HepG2 (cell line): ENCODE measurements around the gene TH. TPM values are rescaled to one million over a fixed set of nuclear protein-coding genes. Genes with fewer than 3 reads are reported as not detected.

Experiments used
- ATAC-seq: fragments of 200-7000 bp; cut with Tn5 transposase; 3 replicates; pipeline ENCODE4 v1.9.1; 2020; ENCODE audit warnings: mild to moderate bottlenecking, moderate library complexity
- BruUV-seq: library from RNA; stranded (reverse); fragments of 400-500 nt; replicated peaks from 2 replicates; lab custom pipeline; 2021; lab: Mats Ljungman, UMichigan
- CTCF ChIA-PET: fragments of 300-600 bp; formaldehyde crosslinking; extraction: SDS; loops from one replicate; lab custom pipeline; 2021; ENCODE audit warnings: low total read pairs, inconsistent platforms, low intra/inter-chr PET ratio; lab: Yijun Ruan, JAX
- POLR2A ChIA-PET: fragments of 350-600 bp; sonication (Branson Sonifier 250); formaldehyde crosslinking; loops from one replicate; lab custom pipeline; 2020; ENCODE audit warnings: antibody characterized with exemption, inconsistent platforms; lab: Yijun Ruan, JAX
- DNase-seq: peaks from one replicate; pipeline ENCODE4 v3.0.0-alpha.2; 2015; ENCODE audit warnings: low spot score
- FAIRE-seq: peaks from 3 replicates; lab custom pipeline; 2011; peaks lifted over from hg19 to GRCh38; lab: Jason Lieb, UNC
- H2AFZ ChIP-seq: one replicate; pipeline ENCODE4 v1.6.1; 2011; ENCODE audit warnings: low read length, inconsistent platforms
- H3K27ac ChIP-seq: fragments of 300-600 bp; 3 replicates; pipeline ENCODE4 v1.8.0; 2011; ENCODE audit warnings: mixed run types, mild to moderate bottlenecking, mixed read lengths, low read length, inconsistent platforms; ENCODE audit not compliant: insufficient read depth; ENCODE audit errors: extremely low read length
- H3K27me3 ChIP-seq, 2 experiments: fragments of 200-600 bp in 1 of 2; 2 replicates in 1 of 2; 3 replicates in 1 of 2; pipeline versions ENCODE4 v1.6.0 to v1.8.0; 2011; ENCODE audit warnings: low read length in 2 of 2, mild to moderate bottlenecking in 2 of 2, moderate library complexity in 2 of 2, inconsistent platforms in 1 of 2; ENCODE audit not compliant: insufficient read depth in 2 of 2, control insufficient read depth in 1 of 2
- H3K36me3 ChIP-seq, 2 experiments: fragments of 200-600 bp in 1 of 2; replicated peaks in 1 of 2; 2 replicates in 1 of 2; 3 replicates in 1 of 2; pipeline versions ENCODE4 v1.5.1 to v1.8.0; 2011; ENCODE audit warnings: low read length in 2 of 2, inconsistent platforms in 1 of 2; ENCODE audit not compliant: insufficient read depth in 2 of 2, control insufficient read depth in 1 of 2
- H3K4me1 ChIP-seq: 2 replicates; pipeline ENCODE4 v1.5.1; 2012; ENCODE audit warnings: low read length, inconsistent platforms; ENCODE audit not compliant: insufficient read depth
- H3K4me2 ChIP-seq: 2 replicates; pipeline ENCODE4 v1.6.0; 2011; ENCODE audit warnings: low read depth, low read length, inconsistent platforms
- H3K4me3 ChIP-seq, 3 experiments: fragments of 200-600 bp in 1 of 3; sonication (generic), shearing (Covaris generic) in 1 of 3; replicated peaks in 1 of 3; 2 replicates each; pipeline ENCODE4 v1.5.1; 2011 to 2016; ENCODE audit warnings: low read length in 3 of 3, inconsistent platforms in 2 of 3, low read depth in 2 of 3, mild to moderate bottlenecking in 2 of 3, control low read depth in 1 of 3, mixed read lengths in 1 of 3; ENCODE audit not compliant: insufficient read depth in 1 of 3
- H3K79me2 ChIP-seq: one replicate; pipeline ENCODE4 v1.6.1; 2011; ENCODE audit warnings: low read length, inconsistent platforms; ENCODE audit not compliant: insufficient read depth
- H3K9ac ChIP-seq: 2 replicates; pipeline ENCODE4 v1.6.0; 2011; ENCODE audit warnings: mild to moderate bottlenecking, low read depth, low read length, inconsistent platforms; ENCODE audit not compliant: insufficient read depth
- H3K9me3 ChIP-seq: 2 replicates; pipeline ENCODE4 v1.5.1; 2012; ENCODE audit warnings: mild to moderate bottlenecking, low read length
- H4K20me1 ChIP-seq: 2 replicates; pipeline ENCODE4 v1.6.0; 2011; ENCODE audit warnings: inconsistent platforms, mild to moderate bottlenecking, low read length, moderate library complexity; ENCODE audit not compliant: insufficient read depth
- BCL6 ChIP-seq: IDR thresholded peaks from 2 replicates; pipeline ENCODE4 v1.6.1; 2016; ENCODE audit warnings: missing genetic modification reagents, missing compliant biosample characterization
- BHLHE40 ChIP-seq: IDR thresholded peaks from 2 replicates; pipeline ENCODE4 v1.6.1; 2011; ENCODE audit warnings: low read length, improper control_type of control experiment
- ERF ChIP-seq: IDR thresholded peaks from 2 replicates; pipeline ENCODE4 v1.6.1; 2018; ENCODE audit warnings: missing biosample characterization, missing genetic modification reagents
- HOXA3 ChIP-seq: sonication (generic); formaldehyde crosslinking; IDR thresholded peaks from 2 replicates; pipeline ENCODE4 v1.5.0; 2020; ENCODE audit warnings: missing genetic modification reagents
- KDM6A ChIP-seq: IDR thresholded peaks from 2 replicates; pipeline ENCODE4 v1.6.1; 2016; ENCODE audit warnings: low read depth
- MAFF ChIP-seq: IDR thresholded peaks from 2 replicates; pipeline ENCODE4 v1.6.1; 2011; ENCODE audit warnings: low read depth, low read length, improper control_type of control experiment
- NR2C2 ChIP-seq: sonication (generic); formaldehyde crosslinking; IDR thresholded peaks from 2 replicates; pipeline ENCODE4 v1.4.0; 2020; ENCODE audit warnings: missing genetic modification reagents, mild to moderate bottlenecking, moderate library complexity, borderline replicate concordance
- RNF219 ChIP-seq: sonication (generic); formaldehyde crosslinking; IDR thresholded peaks from 2 replicates; pipeline ENCODE4 v1.5.0; 2020; ENCODE audit warnings: mild to moderate bottlenecking, missing genetic modification reagents
- SMAD9 ChIP-seq: sonication (generic); formaldehyde crosslinking; IDR thresholded peaks from 2 replicates; pipeline ENCODE4 v1.5.1; 2020; ENCODE audit warnings: mild to moderate bottlenecking, missing genetic modification reagents
- SOX13 ChIP-seq, 3 experiments: fragments of 450-650 bp in 1 of 3; sonication (generic) in 1 of 3; formaldehyde crosslinking in 1 of 3; IDR thresholded peaks in 2 of 3; conservative IDR thresholded peaks in 1 of 3; 2 replicates each; pipeline versions ENCODE4 v1.5.0 to v1.6.1; 2016 to 2020; ENCODE audit warnings: antibody characterized with exemption in 1 of 3, mild to moderate bottlenecking in 1 of 3, missing compliant biosample characterization in 1 of 3, missing genetic modification reagents in 1 of 3, moderate library complexity in 1 of 3
- TFAP4 ChIP-seq: sonication (generic); IDR thresholded peaks from 2 replicates; pipeline ENCODE4 v1.6.1; 2016; ENCODE audit warnings: low read depth, borderline replicate concordance
- TSC22D2 ChIP-seq: sonication (generic); formaldehyde crosslinking; IDR thresholded peaks from 2 replicates; pipeline ENCODE4 v1.5.1; 2020; ENCODE audit warnings: missing genetic modification reagents, mild to moderate bottlenecking, borderline replicate concordance
- YY1 ChIP-seq: IDR thresholded peaks from 2 replicates; pipeline ENCODE4 v1.6.1; 2011; ENCODE audit warnings: low read length, low read depth, moderate library complexity, mild to moderate bottlenecking; ENCODE audit not compliant: insufficient read depth, insufficient replicate concordance
- ZBTB38 ChIP-seq: sonication (generic); formaldehyde crosslinking; IDR thresholded peaks from 2 replicates; pipeline ENCODE4 v1.5.1; 2020; ENCODE audit warnings: mild to moderate bottlenecking, missing genetic modification reagents
- ZFP36L2 ChIP-seq: sonication (generic); formaldehyde crosslinking; IDR thresholded peaks from 2 replicates; pipeline ENCODE4 v1.4.0; 2020; ENCODE audit warnings: missing genetic modification reagents
- ZNF251 ChIP-seq: sonication (generic); formaldehyde crosslinking; IDR thresholded peaks from 2 replicates; pipeline ENCODE4 v1.9.0; 2021; ENCODE audit warnings: mild to moderate bottlenecking, missing genetic modification reagents
- ZNF256 ChIP-seq: sonication (generic); formaldehyde crosslinking; conservative IDR thresholded peaks from 2 replicates; pipeline ENCODE4 v1.4.0; 2020; ENCODE audit warnings: missing genetic modification reagents
- ZNF414 ChIP-seq: sonication (generic); formaldehyde crosslinking; IDR thresholded peaks from 2 replicates; pipeline ENCODE4 v1.5.0; 2020; ENCODE audit warnings: missing genetic modification reagents
- ZNF572 ChIP-seq: sonication (generic); formaldehyde crosslinking; IDR thresholded peaks from 2 replicates; pipeline ENCODE4 v1.5.1; 2020; ENCODE audit warnings: mild to moderate bottlenecking, missing genetic modification reagents
- ZNF691 ChIP-seq: sonication (generic); formaldehyde crosslinking; IDR thresholded peaks from 2 replicates; pipeline ENCODE4 v1.4.0; 2020; ENCODE audit warnings: missing genetic modification reagents, low read depth, mild to moderate bottlenecking, borderline replicate concordance
- WGBS: methylation state at CpG from one replicate; pipeline ENCODE4 v1.1.6; 2017; ENCODE audit warnings: low lambda C conversion rate; 5-methylcytosine and 5-hydroxymethylcytosine counted together
- in situ Hi-C: cut with HindIII; loops from 2 replicates; pipeline ENCODE4 v1.10.0; 2017; ENCODE audit warnings: low pct_unique_long_range_greater_than_20kb; ENCODE audit not compliant: extremely low pct_ligation_motif_present
- intact Hi-C: fragments of 100-400 bp; cut with micrococcal nuclease; formaldehyde crosslinking; loops from one replicate; pipeline ENCODE4 v1.10.0; 2022; ENCODE audit not compliant: unreplicated experiment
- polyA plus RNA-seq, 8 experiments: library from polyadenylated mRNA; depleted of rRNA in 3 of 8; stranded (reverse) in 7 of 8; unstranded in 1 of 8; fragments of >200 nt; fragmentation: Illumina TruSeq in 4 of 8; extraction: Trizol in 4 of 8; gene quantifications; 2 replicates each; pipeline versions ENCODE4 v1.2.1 to v1.2.3, GENCODE V29; 2011 to 2016; ENCODE audit warnings: low read depth in 4 of 8, missing spikeins in 1 of 8, mixed read lengths in 1 of 8; ENCODE audit not compliant: insufficient read depth in 1 of 8
- total RNA-seq, 5 experiments: library from RNA; depleted of rRNA; stranded (reverse); fragments of >200 nt; fragmentation: Illumina TruSeq; extraction: Trizol; gene quantifications; 2 replicates each; pipeline ENCODE4 v1.2.3, GENCODE V29; 2016; ENCODE audit warnings: low read depth in 1 of 5

Gene TH
- total and polyA plus RNA-seq, 2 of the 13 experiments (the other 11 are each of a cell fraction or from before 2014, with no cell fraction given), result 0.36 TPM; not detected in 1

- Histone ChIP-seq H4K20me1 (no peaks in the 10 kb centered on the region), H3K4me1 (peaks cover 94% of the 10 kb centered on the region), H3K27me3 (no peaks in the 10 kb centered on the region; a peak in 1 of 5 replicates), H2AFZ (no peak overlapping the region), H3K9me3 (no peaks in the 10 kb centered on the region), H3K27ac (peak overlapping the region; percentile 99), H3K4me3 (peak overlapping the region in 2 of 3 experiments; percentile 43 to 67; a peak in 3 of 6 replicates), H3K36me3 (no peaks in the 10 kb centered on the region), H3K79me2 (peaks cover 2% of the 10 kb centered on the region), H3K4me2 (peak overlapping the region; percentile 97), H3K9ac (peak overlapping the region; percentile 88)
- peak; percentile 91 for FAIRE-seq
- ATAC-seq, result peak; percentile 42
- no TSS peak for BruUV-seq
- WGBS, result under 1% methylated on average over 16 of the region's 16 CpGs
- CTCF ChIA-PET, result no interaction called here
- in situ Hi-C loops, result loop anchor here (25.0 kb wide), 1 partner anchor 524 kb away; no protein-coding TSS in a partner anchor
- POLR2A ChIA-PET, result interaction anchor here (1.1 to 4.3 kb wide), 3 partner anchors 10 to 522 kb away, joined by 3 to 34 read pairs (median 4); no protein-coding TSS in a partner anchor
- peak; percentile 96 for DNase-seq
- intact Hi-C loops, result loop anchor here (5.0 to 10.0 kb wide), 2 partner anchors 51 to 189 kb away; partner anchors contain the start of gene TSSC4
- peak; percentile 21; the same call in 1 of the 2 replicates for TF ChIP-seq BCL6
- TF ChIP-seq ZNF572, result no peak
- peak; percentile 66; the same call in 1 of the 2 replicates for TF ChIP-seq ZBTB38 (CRISPR knock-in tag)
- peak; percentile 25; the same call in 1 of the 2 replicates for TF ChIP-seq HOXA3 (CRISPR knock-in tag)
- peak; percentile 40; the same call in 1 of the 2 replicates for TF ChIP-seq ZNF691 (CRISPR knock-in tag)
- TF ChIP-seq ZNF414 (CRISPR knock-in tag), result no peak
- TF ChIP-seq ZNF251 (CRISPR knock-in tag), result no peak
- no peak for TF ChIP-seq ZFP36L2 (CRISPR knock-in tag)
- peak; percentile 47 for TF ChIP-seq YY1
- peak; percentile 33; the same call in 1 of the 2 replicates for TF ChIP-seq TSC22D2 (CRISPR knock-in tag)
- no peak for TF ChIP-seq RNF219 (CRISPR knock-in tag)
- TF ChIP-seq MAFF, result no peak
- no peak for TF ChIP-seq SMAD9
- no peak for TF ChIP-seq BHLHE40
- TF ChIP-seq ZNF256 (CRISPR knock-in tag), result no peak
- TF ChIP-seq TFAP4, result peak; percentile 40; the same call in 1 of the 2 replicates
- peak; percentile 73 for TF ChIP-seq SOX13 (IDR thresholded peaks at IDR 0.05)
- peak in 1 of 2 experiments; percentile 80; a peak in 2 of 4 replicates for TF ChIP-seq SOX13 (CRISPR knock-in tag; conservative IDR thresholded peaks at IDR 0.05 in 1 of 2, IDR thresholded peaks at IDR 0.05 in 1 of 2)
- peak; percentile 71; the same call in 1 of the 2 replicates for TF ChIP-seq KDM6A (CRISPR knock-in tag)
- 0 out of 2 replicates have a peak, but pooled peaks have one; percentile 17 for TF ChIP-seq ERF (CRISPR knock-in tag)
- peak; percentile 30; the same call in 1 of the 2 replicates for TF ChIP-seq NR2C2
Measured at GRCh38 chr11:2213384-2213842, 41.8 kb upstream of the TH start.
